BLaER1 (cell line): ENCODE results near the gene TPPP3.

Experiments used
- H3K27ac ChIP-seq: shearing (Covaris generic); formaldehyde crosslinking; 2 replicates; pipeline ENCODE4 v1.8.1; 2022
- H3K27me3 ChIP-seq: shearing (Covaris generic); formaldehyde crosslinking; 2 replicates; pipeline ENCODE4 v1.8.1; 2022
- H3K36me3 ChIP-seq: shearing (Covaris generic); formaldehyde crosslinking; 2 replicates; pipeline ENCODE4 v1.8.1; 2022
- H3K4me1 ChIP-seq: shearing (Covaris generic); formaldehyde crosslinking; 2 replicates; pipeline ENCODE4 v1.8.1; 2022
- H3K4me2 ChIP-seq: shearing (Covaris generic); formaldehyde crosslinking; 2 replicates; pipeline ENCODE4 v1.8.1; 2022
- H3K4me3 ChIP-seq: shearing (Covaris generic); formaldehyde crosslinking; 2 replicates; pipeline ENCODE4 v1.8.1; 2022
- H3K9ac ChIP-seq: shearing (Covaris generic); formaldehyde crosslinking; 2 replicates; pipeline ENCODE4 v1.8.1; 2022
- H3K9me3 ChIP-seq: shearing (Covaris generic); formaldehyde crosslinking; 2 replicates; pipeline ENCODE4 v1.8.1; 2022
- H4K20me1 ChIP-seq: shearing (Covaris generic); formaldehyde crosslinking; 2 replicates; pipeline ENCODE4 v1.8.1; 2022
- Cebpa-rat ChIP-seq: shearing (Covaris generic); IDR thresholded peaks from 2 replicates; pipeline ENCODE4 v1.8.1; 2022

Gene TPPP3

DNA sequence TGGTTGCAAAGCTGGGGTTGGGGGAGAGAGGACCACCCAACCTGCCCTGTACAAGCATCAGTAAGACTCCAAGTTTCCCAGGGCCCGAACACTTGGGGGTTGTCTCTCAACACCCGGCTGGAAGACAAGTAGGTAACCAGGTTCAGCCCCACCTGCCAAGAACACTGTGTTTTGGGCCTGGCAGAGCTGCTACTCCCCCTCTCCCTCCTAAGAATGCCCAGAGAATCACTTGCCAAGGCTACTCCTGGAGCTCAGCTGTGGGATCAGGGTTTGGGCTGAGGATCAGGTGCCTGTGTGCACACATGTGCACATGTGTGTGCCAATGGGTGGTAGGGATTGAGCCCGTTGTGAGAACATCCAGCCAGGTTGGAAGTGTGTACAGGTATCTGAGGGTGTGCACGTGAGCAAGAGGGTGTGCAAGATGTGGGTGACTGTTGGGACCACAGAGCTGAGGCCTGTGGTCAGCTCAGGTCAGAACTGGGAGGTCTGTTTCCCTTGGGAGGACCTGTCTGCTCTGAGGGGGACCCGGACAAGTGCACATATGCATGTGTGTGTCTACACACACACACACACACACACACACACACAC is 39.9 kb upstream of the TPPP3 start:
- Histone ChIP-seq H3K36me3 (peaks cover 19% of the 10 kb centered on the region), H3K4me2 (no peak overlapping the region), H3K9ac (no peak overlapping the region), H3K27ac (no peak overlapping the region), H4K20me1 (peaks cover 62% of the 10 kb centered on the region), H3K4me3 (no peak overlapping the region), H3K4me1 (peaks cover 24% of the 10 kb centered on the region), H3K27me3 (peaks cover 52% of the 10 kb centered on the region), H3K9me3 (no peaks in the 10 kb centered on the region)
- TF ChIP-seq Cebpa-rat: no peak

- Histone ChIP-seq H3K4me2 (no peak overlapping the region), H3K9me3 (no peaks in the 10 kb centered on the region), H3K9ac (no peak overlapping the region), H3K27ac (no peak overlapping the region), H3K27me3 (peaks cover 60% of the 10 kb centered on the region), H3K4me3 (no peak overlapping the region), H3K4me1 (peaks cover 24% of the 10 kb centered on the region), H4K20me1 (peaks cover 55% of the 10 kb centered on the region), H3K36me3 (peaks cover 12% of the 10 kb centered on the region; the same call in 1 of the 2 replicates)
- TF ChIP-seq Cebpa-rat: no peak
Observed at GRCh38 chr16:67432506-67432890, 39.2 kb upstream of the TPPP3 start.

DNA sequence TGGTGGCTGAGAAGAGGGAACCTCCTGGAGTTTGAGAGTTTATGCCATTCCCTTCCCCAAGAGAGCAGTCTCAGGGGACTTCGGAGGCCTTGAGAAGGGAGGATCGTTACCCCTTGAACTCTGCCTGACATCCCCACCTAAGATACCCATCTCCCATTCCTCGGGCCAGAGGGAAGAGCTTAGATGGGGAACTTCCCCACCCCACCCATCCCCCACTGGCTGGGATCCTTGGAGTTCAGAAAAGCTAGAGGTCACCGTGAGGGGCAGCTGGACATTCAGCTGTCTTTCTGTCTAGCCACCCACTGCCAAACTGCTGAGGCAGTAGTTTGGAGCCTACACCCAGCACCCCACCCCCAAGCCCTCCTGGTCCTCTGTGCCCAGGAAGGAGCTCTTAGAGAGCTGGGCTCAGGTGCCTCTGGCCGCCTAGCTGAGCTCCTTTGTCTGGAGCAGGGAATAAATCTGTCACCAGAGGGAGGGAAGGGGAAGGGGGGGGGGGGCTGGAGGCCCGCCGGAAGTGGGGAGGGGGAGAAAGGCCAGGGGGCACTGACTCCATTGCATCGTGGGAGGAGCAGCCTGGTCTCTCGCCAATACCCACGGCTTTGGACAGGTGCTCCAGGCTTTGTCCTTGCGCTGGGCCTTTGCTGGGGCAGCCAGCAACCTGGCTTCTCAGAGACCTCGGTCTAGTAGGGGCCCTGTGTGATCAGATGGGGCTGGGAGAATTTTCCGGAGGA is 38.6 kb upstream of the TPPP3 start:
- H3K27ac ChIP-seq: no peak overlapping the region
- H3K4me2 ChIP-seq: peak overlapping the region; percentile 71
- H4K20me1 ChIP-seq: peaks cover 50% of the 10 kb centered on the region
- H3K4me1 ChIP-seq: peaks cover 24% of the 10 kb centered on the region
- peaks cover 6% of the 10 kb centered on the region; the same call in 1 of the 2 replicates for H3K36me3 ChIP-seq
- H3K9me3 ChIP-seq: no peaks in the 10 kb centered on the region
- H3K9ac ChIP-seq: no peak overlapping the region
- H3K27me3 ChIP-seq: peaks cover 63% of the 10 kb centered on the region
- peak overlapping the region; percentile 61; the same call in 1 of the 2 replicates for H3K4me3 ChIP-seq
- no peak for TF ChIP-seq Cebpa-rat

DNA sequence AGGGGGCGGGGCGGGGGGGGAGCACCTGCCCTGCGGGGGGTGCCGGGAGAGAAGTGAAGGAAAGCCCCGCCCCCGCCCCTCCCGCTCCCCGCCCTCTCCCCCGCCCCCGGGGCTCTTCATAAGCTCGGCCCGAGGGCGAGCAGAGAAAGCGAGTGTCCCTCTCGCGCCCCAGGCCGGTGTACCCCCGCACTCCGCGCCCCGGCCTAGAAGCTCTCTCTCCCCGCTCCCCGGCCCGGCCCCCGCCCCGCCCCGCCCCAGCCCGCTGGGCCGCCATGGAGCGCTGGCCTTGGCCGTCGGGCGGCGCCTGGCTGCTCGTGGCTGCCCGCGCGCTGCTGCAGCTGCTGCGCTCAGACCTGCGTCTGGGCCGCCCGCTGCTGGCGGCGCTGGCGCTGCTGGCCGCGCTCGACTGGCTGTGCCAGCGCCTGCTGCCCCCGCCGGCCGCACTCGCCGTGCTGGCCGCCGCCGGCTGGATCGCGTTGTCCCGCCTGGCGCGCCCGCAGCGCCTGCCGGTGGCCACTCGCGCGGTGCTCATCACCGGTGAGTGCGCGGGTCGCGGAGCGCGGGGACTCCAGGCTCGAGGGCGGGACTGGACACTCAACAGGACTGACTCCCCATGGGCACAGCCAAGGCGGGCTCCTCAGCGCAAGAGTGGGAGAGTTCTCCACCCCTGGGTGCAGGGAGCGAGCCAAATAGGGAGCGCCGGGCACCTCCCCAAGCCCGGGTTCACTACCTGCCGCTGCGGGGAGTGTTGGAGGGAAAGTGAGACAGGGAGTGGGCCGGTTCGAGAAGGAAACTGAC is 37.9 kb upstream of the TPPP3 start, which contains the start of gene HSD11B2:
HSD11B2 (plus strand) TSS at position 145 of the 798 bp plus-strand sequence; CDS start at position 273, 128 bp downstream.
- H3K27ac ChIP-seq: no peak within 1 kb of the TSS

DNA sequence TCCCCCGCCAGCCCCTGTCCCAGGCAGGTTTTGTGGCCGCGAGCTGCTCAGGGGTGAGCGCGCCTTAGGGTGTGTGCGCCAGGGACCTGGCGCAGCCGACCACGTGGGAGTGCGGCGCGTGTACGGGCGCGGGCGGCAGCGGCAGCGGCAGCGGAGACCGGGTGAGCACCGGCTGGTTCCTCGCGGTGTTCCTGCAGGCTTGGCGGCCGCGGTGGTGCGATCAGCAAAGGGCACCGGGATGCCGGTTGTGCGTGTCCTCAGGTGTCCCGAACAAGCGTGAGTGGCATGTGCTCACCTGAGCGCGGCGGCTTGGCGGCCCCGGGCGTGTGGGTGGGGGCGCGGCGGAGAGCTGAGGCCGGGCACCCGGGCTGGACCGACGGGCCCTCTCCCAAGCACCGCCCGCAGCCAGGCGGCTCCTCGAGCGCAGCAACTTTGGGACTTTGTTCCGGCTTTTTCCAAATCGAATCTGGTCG is 37.2 kb upstream of the TPPP3 start:
- Histone ChIP-seq H3K9me3 (no peaks in the 10 kb centered on the region), H3K4me1 (peaks cover 20% of the 10 kb centered on the region), H3K36me3 (no peaks in the 10 kb centered on the region), H3K27me3 (peaks cover 66% of the 10 kb centered on the region), H3K4me2 (peak overlapping the region; percentile 67), H3K27ac (no peak overlapping the region), H3K9ac (no peak overlapping the region), H4K20me1 (peaks cover 45% of the 10 kb centered on the region), H3K4me3 (peak overlapping the region; percentile 56)
- TF ChIP-seq Cebpa-rat: no peak

More for the DNA sequence above, 37.9 kb upstream of the TPPP3 start, which contains the start of gene HSD11B2:
- TF ChIP-seq Cebpa-rat: no peak
- Histone ChIP-seq H3K27me3 (peaks cover 66% of the 10 kb centered on the region), H3K9ac (no peak within 1 kb of the TSS), H3K4me1 (peaks cover 24% of the 10 kb centered on the region), H3K4me3 (peak within 1 kb of the TSS; percentile 61), H3K9me3 (no peaks in the 10 kb centered on the region), H3K4me2 (peak within 1 kb of the TSS; percentile 71), H3K36me3 (no peaks in the 10 kb centered on the region), H4K20me1 (peaks cover 49% of the 10 kb centered on the region)

GRCh38 chr16:67429799-67430503 is 36.7 kb upstream of the TPPP3 start:
- peaks cover 20% of the 10 kb centered on the region for H3K4me1 ChIP-seq
- no peaks in the 10 kb centered on the region for H3K9me3 ChIP-seq
- H3K27me3 ChIP-seq: peaks cover 66% of the 10 kb centered on the region
- peaks cover 40% of the 10 kb centered on the region for H4K20me1 ChIP-seq
- H3K36me3 ChIP-seq: no peaks in the 10 kb centered on the region
- H3K4me3 ChIP-seq: peak overlapping the region; percentile 56; the same call in 1 of the 2 replicates
- H3K9ac ChIP-seq: no peak overlapping the region
- TF ChIP-seq Cebpa-rat: no peak
- H3K27ac ChIP-seq: no peak overlapping the region
- peak overlapping the region; percentile 67 for H3K4me2 ChIP-seq

GRCh38 chr16:67429053-67429798 is 35.9 kb upstream of the TPPP3 start:
- no peak overlapping the region for H3K9ac ChIP-seq
- H3K36me3 ChIP-seq: no peaks in the 10 kb centered on the region

GRCh38 chr16:67428146-67428731 is 34.9 kb upstream of the TPPP3 start:
- Histone ChIP-seq H3K27ac (no peak overlapping the region), H3K4me3 (no peak overlapping the region), H4K20me1 (peaks cover 40% of the 10 kb centered on the region), H3K9me3 (no peaks in the 10 kb centered on the region), H3K36me3 (no peaks in the 10 kb centered on the region), H3K4me2 (no peak overlapping the region), H3K4me1 (peaks cover 30% of the 10 kb centered on the region), H3K27me3 (peaks cover 62% of the 10 kb centered on the region), H3K9ac (no peak overlapping the region)
- no peak for TF ChIP-seq Cebpa-rat

More at GRCh38 chr16:67429053-67429798, 35.9 kb upstream of the TPPP3 start:
- Histone ChIP-seq H3K9me3 (no peaks in the 10 kb centered on the region), H4K20me1 (peaks cover 40% of the 10 kb centered on the region), H3K27me3 (peaks cover 66% of the 10 kb centered on the region), H3K4me2 (no peak overlapping the region), H3K4me1 (peaks cover 22% of the 10 kb centered on the region), H3K27ac (no peak overlapping the region), H3K4me3 (no peak overlapping the region)
- no peak for TF ChIP-seq Cebpa-rat
